SK-N-SH treated with all-trans-retinoic acid at 6 μM for 48 hours (cell line): Measurements from ENCODE around the gene RNF213.

ENCODE experiments used
- BACH2 ChIP-seq: fragments of 250-450 bp; sonication (Bioruptor Pico); IDR thresholded peaks from 2 replicates; pipeline ENCODE4 v1.9.0; 2021; ENCODE audit warnings: mild to moderate bottlenecking, borderline replicate concordance
- GLIS3 ChIP-seq: fragments of 250-450 bp; sonication (Bioruptor Pico); IDR thresholded peaks from 2 replicates; pipeline ENCODE4 v1.5.0; 2020; ENCODE audit warnings: mild to moderate bottlenecking, moderate library complexity
- OSR1 ChIP-seq: fragments of 250-450 bp; sonication (Bioruptor Pico); IDR thresholded peaks from 2 replicates; pipeline ENCODE4 v1.8.0; 2022; ENCODE audit warnings: moderate library complexity, mild to moderate bottlenecking, inconsistent platforms
- SNAI2 ChIP-seq: fragments of 250-450 bp; sonication (Bioruptor Pico); IDR thresholded peaks from 2 replicates; pipeline ENCODE4 v1.5.0; 2020; ENCODE audit warnings: mild to moderate bottlenecking, moderate library complexity
- ZFP3 ChIP-seq: fragments of 250-450 bp; sonication (Bioruptor Pico); IDR thresholded peaks from 2 replicates; pipeline ENCODE4 v1.5.0; 2020; ENCODE audit warnings: mild to moderate bottlenecking, moderate library complexity
- ZFP30 ChIP-seq: fragments of 450-650 bp; formaldehyde crosslinking; IDR thresholded peaks from 2 replicates; pipeline ENCODE4 v1.5.0; 2022; ENCODE audit warnings: mild to moderate bottlenecking, moderate library complexity
- ZNF565 ChIP-seq: fragments of 450-650 bp; formaldehyde crosslinking; conservative IDR thresholded peaks from 2 replicates; pipeline ENCODE4 v1.5.0; 2020; ENCODE audit warnings: low read depth, mild to moderate bottlenecking, moderate library complexity
- TF ChIP-seq, protein P1 (sequence below): fragments of 250-450 bp; sonication (Bioruptor Pico); IDR thresholded peaks from 2 replicates; pipeline ENCODE4 v1.5.1; 2021; ENCODE audit warnings: mild to moderate bottlenecking, moderate library complexity

DNA sequence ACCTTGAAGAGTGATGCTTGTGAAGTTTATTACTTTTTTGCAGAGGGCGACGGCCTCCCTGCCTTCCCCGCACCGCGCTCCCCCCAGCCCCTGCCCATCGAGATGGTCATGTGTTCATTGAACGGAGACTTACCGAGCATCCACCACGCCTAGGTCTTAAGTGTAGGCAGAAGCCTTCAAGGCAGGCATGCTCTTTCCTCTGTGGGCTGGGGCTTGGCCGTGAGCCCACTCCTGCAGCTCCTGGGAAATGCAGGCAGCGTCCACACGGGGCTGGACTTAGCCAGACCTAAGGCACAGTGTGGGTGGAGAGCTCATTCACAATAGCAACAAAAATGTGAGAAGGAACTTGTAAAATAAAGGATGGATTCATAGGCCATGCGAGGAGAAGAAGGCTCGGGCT lies 19.2 kb downstream of the RNF213 start:
- TF ChIP-seq ZNF565 (CRISPR knock-in tag) (no peak), SNAI2 (CRISPR knock-in tag) (no peak), OSR1 (no peak), ZFP30 (no peak), GLIS3 (CRISPR knock-in tag) (no peak), BACH2 (CRISPR knock-in tag) (no peak), ZFP3 (CRISPR knock-in tag) (no peak)
- TF ChIP-seq, protein P1, sequence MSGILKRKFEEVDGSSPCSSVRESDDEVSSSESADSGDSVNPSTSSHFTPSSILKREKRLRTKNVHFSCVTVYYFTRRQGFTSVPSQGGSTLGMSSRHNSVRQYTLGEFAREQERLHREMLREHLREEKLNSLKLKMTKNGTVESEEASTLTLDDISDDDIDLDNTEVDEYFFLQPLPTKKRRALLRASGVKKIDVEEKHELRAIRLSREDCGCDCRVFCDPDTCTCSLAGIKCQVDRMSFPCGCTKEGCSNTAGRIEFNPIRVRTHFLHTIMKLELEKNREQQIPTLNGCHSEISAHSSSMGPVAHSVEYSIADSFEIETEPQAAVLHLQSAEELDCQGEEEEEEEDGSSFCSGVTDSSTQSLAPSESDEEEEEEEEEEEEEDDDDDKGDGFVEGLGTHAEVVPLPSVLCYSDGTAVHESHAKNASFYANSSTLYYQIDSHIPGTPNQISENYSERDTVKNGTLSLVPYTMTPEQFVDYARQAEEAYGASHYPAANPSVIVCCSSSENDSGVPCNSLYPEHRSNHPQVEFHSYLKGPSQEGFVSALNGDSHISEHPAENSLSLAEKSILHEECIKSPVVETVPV (CRISPR knock-in tag), result no peak
